Measurements from ENCODE around the gene LRMDA.

LRMDA gene

DNA sequence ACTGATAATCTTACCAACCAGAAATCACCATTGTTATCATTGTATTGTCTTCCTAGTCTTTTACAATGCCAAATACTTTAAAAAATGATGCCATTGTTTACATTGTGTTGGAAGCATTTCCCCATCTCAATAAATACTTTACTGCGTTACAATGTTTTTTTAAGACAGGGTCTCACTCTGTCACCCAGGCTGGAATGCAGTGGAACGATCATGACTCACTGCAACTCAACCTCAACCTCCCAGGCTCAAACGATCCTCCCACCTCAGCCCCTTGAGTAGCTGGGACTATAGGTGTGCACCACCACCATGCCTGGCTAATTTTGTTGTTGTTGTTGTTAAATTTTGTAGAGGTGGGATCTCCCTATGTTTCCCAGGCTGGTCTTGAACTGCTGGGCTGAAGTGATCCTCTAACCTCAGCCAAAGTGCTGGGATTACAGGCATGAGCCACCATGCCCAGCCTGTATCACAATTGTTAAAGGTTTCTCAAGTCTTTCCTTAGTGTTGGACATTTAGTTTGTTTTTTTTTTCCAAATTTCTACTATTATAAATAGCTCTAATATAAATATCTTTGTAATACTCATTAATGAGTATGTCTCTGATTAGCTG, 13.5 kb downstream of the LRMDA start:
- Histone ChIP-seq H3K4me2 (ENCODE audit: low read length) (no peak overlapping the region), H2BK15ac (replicated peaks; ENCODE audit: low read depth) (no peak overlapping the region), H3K56ac (ENCODE audit: low read length) (no peak overlapping the region), H3K27ac (ENCODE audit: low read depth, low read length) (no peak overlapping the region), H2BK5ac (ENCODE audit: low read length) (no peak overlapping the region), H3K9ac (ENCODE audit: low read length) (no peak overlapping the region), H3K27me3 (ENCODE audit: insufficient read depth, low read length, poor library complexity) (no peaks in the 10 kb centered on the region), H3K23ac (ENCODE audit: low read length) (no peak overlapping the region), H4K8ac (ENCODE audit: low read depth, low read length) (no peak overlapping the region), H2BK120ac (ENCODE audit: low read depth, low read length) (no peak overlapping the region), H3K4me3 (ENCODE audit: low read length) (no peak overlapping the region), H3K79me1 (ENCODE audit: low read length) (no peaks in the 10 kb centered on the region), H3K79me2 (ENCODE audit: control insufficient read depth, insufficient read depth, low read length) (no peaks in the 10 kb centered on the region), H3K18ac (ENCODE audit: low read length) (no peak overlapping the region), H2AK5ac (ENCODE audit: low read length) (no peak overlapping the region), H3K4ac (ENCODE audit: low read depth, low read length) (no peak overlapping the region), H3K36me3 (ENCODE audit: control insufficient read depth, insufficient read depth, low read length) (no peaks in the 10 kb centered on the region), H3K4me1 (ENCODE audit: control insufficient read depth, low read depth, low read length) (peaks cover 3% of the 10 kb centered on the region), H4K5ac (ENCODE audit: low read length) (no peak overlapping the region)
- WGBS (ENCODE audit: extremely low coverage, insufficient coverage, low lambda C conversion rate) = no CpG with 5 or more reads among the region's 3 CpGs
- DNase-seq = no peak

DNA sequence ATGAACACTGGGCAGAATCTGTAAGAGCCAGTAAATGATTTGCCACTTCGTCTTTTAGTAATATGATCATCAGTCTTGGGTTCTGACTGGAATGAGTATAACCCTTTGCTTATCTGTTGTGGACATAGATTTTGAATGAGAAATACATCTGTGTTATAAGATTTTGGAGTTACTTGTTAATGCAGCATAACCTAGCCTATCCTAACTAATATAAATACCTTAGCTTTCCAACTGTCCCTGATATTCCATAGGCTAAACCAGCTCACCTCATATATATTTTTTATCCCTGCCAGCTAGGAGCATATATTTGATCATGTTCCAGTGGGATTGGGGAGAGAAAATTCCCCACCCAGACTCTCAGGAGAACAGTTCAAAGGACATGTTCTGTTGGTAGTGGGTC, 15.1 kb downstream of the LRMDA start:
- Histone ChIP-seq H2AK5ac (ENCODE audit: low read length) (no peak overlapping the region), H3K4me2 (ENCODE audit: low read length) (no peak overlapping the region), H4K8ac (ENCODE audit: low read depth, low read length) (no peak overlapping the region), H3K4me1 (ENCODE audit: control insufficient read depth, low read depth, low read length) (peaks cover 6% of the 10 kb centered on the region), H3K27ac (ENCODE audit: low read depth, low read length) (no peak overlapping the region), H2BK120ac (ENCODE audit: low read depth, low read length) (no peak overlapping the region), H3K56ac (ENCODE audit: low read length) (no peak overlapping the region), H2BK5ac (ENCODE audit: low read length) (no peak overlapping the region), H3K9ac (ENCODE audit: low read length) (no peak overlapping the region), H3K79me1 (ENCODE audit: low read length) (no peaks in the 10 kb centered on the region), H2BK15ac (replicated peaks; ENCODE audit: low read depth) (no peak overlapping the region), H3K23ac (ENCODE audit: low read length) (no peak overlapping the region), H3K79me2 (ENCODE audit: control insufficient read depth, insufficient read depth, low read length) (no peaks in the 10 kb centered on the region), H3K36me3 (ENCODE audit: control insufficient read depth, insufficient read depth, low read length) (no peaks in the 10 kb centered on the region), H4K5ac (ENCODE audit: low read length) (no peak overlapping the region), H3K4me3 (ENCODE audit: low read length) (no peak overlapping the region), H3K27me3 (ENCODE audit: insufficient read depth, low read length, poor library complexity) (no peaks in the 10 kb centered on the region), H3K18ac (ENCODE audit: low read length) (no peak overlapping the region), H3K4ac (ENCODE audit: low read depth, low read length) (no peak overlapping the region)
- DNase-seq = no peak
- WGBS (ENCODE audit: extremely low coverage, insufficient coverage, low lambda C conversion rate) = no CpG with 5 or more reads among the region's 1 CpG

DNA sequence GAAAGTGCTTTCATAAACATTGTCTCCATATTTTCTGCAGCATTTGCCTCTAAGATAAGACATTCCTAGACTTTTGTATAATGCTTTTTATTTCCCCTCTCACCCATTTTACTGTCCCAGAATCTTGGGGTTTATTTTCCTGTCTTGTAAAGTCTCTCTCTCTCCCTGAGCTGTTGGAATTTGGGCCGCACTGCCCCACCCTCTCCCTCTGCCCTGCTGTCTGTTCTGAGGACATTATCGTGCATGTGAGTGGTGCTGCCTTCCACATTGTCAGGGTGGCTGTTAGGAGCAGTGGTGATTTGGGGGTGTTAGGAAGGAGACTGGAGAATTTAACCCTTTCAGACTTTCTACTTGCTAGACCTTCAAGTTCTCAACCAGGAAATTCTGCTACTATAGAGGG, 16.7 kb downstream of the LRMDA start:
- Histone ChIP-seq H3K23ac (ENCODE audit: low read length) (no peak overlapping the region), H3K79me2 (ENCODE audit: control insufficient read depth, insufficient read depth, low read length) (no peaks in the 10 kb centered on the region), H3K4ac (ENCODE audit: low read depth, low read length) (no peak overlapping the region), H3K4me3 (ENCODE audit: low read length) (no peak overlapping the region), H3K18ac (ENCODE audit: low read length) (no peak overlapping the region), H3K56ac (ENCODE audit: low read length) (no peak overlapping the region), H3K4me2 (ENCODE audit: low read length) (no peak overlapping the region), H2BK5ac (ENCODE audit: low read length) (no peak overlapping the region), H3K36me3 (ENCODE audit: control insufficient read depth, insufficient read depth, low read length) (no peaks in the 10 kb centered on the region), H2AK5ac (ENCODE audit: low read length) (no peak overlapping the region), H2BK120ac (ENCODE audit: low read depth, low read length) (no peak overlapping the region), H3K79me1 (ENCODE audit: low read length) (no peaks in the 10 kb centered on the region), H3K4me1 (ENCODE audit: control insufficient read depth, low read depth, low read length) (peaks cover 10% of the 10 kb centered on the region), H2BK15ac (replicated peaks; ENCODE audit: low read depth) (no peak overlapping the region), H4K5ac (ENCODE audit: low read length) (no peak overlapping the region), H3K27ac (ENCODE audit: low read depth, low read length) (no peak overlapping the region), H4K8ac (ENCODE audit: low read depth, low read length) (no peak overlapping the region), H3K9ac (ENCODE audit: low read length) (no peak overlapping the region), H3K27me3 (ENCODE audit: insufficient read depth, low read length, poor library complexity) (peaks cover 5% of the 10 kb centered on the region)
- no peak for DNase-seq
- WGBS (ENCODE audit: extremely low coverage, insufficient coverage, low lambda C conversion rate) = no CpG with 5 or more reads among the region's 2 CpGs

DNA sequence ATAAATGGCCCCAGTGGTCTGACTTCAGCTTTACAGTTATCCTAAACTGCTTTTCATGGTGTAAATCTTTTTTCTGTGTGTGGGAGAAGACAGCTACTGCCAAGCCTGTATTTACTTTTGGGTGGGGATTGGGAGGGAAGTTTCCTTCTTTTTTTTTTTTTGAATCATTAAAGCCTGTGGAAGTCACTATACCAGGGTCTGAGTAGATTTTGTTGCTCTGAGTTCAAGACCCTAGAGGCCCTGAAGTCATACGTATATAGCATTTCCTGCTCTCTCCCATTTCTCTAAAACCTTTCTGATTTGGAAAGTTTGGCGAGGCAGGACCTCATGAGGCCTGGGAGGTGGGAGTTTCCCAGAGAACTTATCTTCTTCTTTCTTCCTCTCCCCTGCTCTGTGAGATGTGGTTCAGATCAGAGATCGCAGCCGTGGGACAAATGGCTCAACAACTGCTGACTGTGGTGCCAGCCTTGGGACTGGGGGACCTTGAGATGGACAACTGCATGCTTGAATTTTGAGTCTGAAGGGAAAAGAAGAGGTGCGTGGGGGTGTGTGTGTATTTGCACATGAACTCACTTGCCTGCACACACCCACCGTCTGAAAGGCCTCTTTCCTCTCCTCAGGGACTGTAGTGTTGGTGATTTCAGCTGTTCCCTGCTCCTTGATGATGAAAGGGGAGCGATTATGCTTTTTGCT, 18.1 kb downstream of the LRMDA start:
- Histone ChIP-seq H3K4me3 (ENCODE audit: low read length) (no peak overlapping the region), H2BK120ac (ENCODE audit: low read depth, low read length) (no peak overlapping the region), H3K79me2 (ENCODE audit: control insufficient read depth, insufficient read depth, low read length) (no peaks in the 10 kb centered on the region), H3K23ac (ENCODE audit: low read length) (no peak overlapping the region), H3K79me1 (ENCODE audit: low read length) (no peaks in the 10 kb centered on the region), H3K4me1 (ENCODE audit: control insufficient read depth, low read depth, low read length) (peaks cover 10% of the 10 kb centered on the region), H2AK5ac (ENCODE audit: low read length) (no peak overlapping the region), H3K4me2 (ENCODE audit: low read length) (no peak overlapping the region), H4K8ac (ENCODE audit: low read depth, low read length) (no peak overlapping the region), H3K36me3 (ENCODE audit: control insufficient read depth, insufficient read depth, low read length) (no peaks in the 10 kb centered on the region), H2BK15ac (replicated peaks; ENCODE audit: low read depth) (no peak overlapping the region), H3K4ac (ENCODE audit: low read depth, low read length) (no peak overlapping the region), H2BK5ac (ENCODE audit: low read length) (no peak overlapping the region), H3K27ac (ENCODE audit: low read depth, low read length) (no peak overlapping the region), H3K27me3 (ENCODE audit: insufficient read depth, low read length, poor library complexity) (peaks cover 5% of the 10 kb centered on the region), H4K5ac (ENCODE audit: low read length) (no peak overlapping the region), H3K56ac (ENCODE audit: low read length) (no peak overlapping the region), H3K18ac (ENCODE audit: low read length) (no peak overlapping the region), H3K9ac (ENCODE audit: low read length) (no peak overlapping the region)
- WGBS (ENCODE audit: extremely low coverage, insufficient coverage, low lambda C conversion rate) = no CpG with 5 or more reads among the region's 7 CpGs
- DNase-seq = no peak

DNA sequence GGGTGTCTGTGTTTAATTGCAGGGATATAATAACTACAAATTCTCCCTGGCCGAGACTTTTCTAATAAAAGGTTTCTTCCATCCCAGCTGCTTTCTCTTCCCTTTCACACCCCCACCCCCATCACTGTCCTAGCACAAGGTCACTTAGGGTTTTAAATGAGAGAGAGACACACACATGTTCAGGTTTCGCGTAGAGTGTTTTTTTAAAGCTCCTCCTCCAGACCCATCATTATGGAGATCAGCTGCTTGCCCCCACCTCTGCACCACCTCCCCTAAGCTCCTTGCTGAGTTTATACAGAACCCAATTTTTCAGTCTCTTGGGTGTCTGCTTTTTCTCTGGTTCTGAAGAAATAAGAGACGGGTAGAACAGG, 18.6 kb downstream of the LRMDA start:
- Histone ChIP-seq H3K56ac (ENCODE audit: low read length) (no peak overlapping the region), H2AK5ac (ENCODE audit: low read length) (no peak overlapping the region), H3K18ac (ENCODE audit: low read length) (no peak overlapping the region), H3K4me3 (ENCODE audit: low read length) (no peak overlapping the region), H3K4me2 (ENCODE audit: low read length) (no peak overlapping the region), H3K27ac (ENCODE audit: low read depth, low read length) (no peak overlapping the region), H3K79me2 (ENCODE audit: control insufficient read depth, insufficient read depth, low read length) (no peaks in the 10 kb centered on the region), H4K8ac (ENCODE audit: low read depth, low read length) (no peak overlapping the region), H3K4ac (ENCODE audit: low read depth, low read length) (no peak overlapping the region), H2BK15ac (replicated peaks; ENCODE audit: low read depth) (no peak overlapping the region), H3K79me1 (ENCODE audit: low read length) (no peaks in the 10 kb centered on the region), H2BK120ac (ENCODE audit: low read depth, low read length) (no peak overlapping the region), H3K23ac (ENCODE audit: low read length) (no peak overlapping the region), H3K36me3 (ENCODE audit: control insufficient read depth, insufficient read depth, low read length) (no peaks in the 10 kb centered on the region), H2BK5ac (ENCODE audit: low read length) (no peak overlapping the region), H3K9ac (ENCODE audit: low read length) (no peak overlapping the region), H3K4me1 (ENCODE audit: control insufficient read depth, low read depth, low read length) (peaks cover 10% of the 10 kb centered on the region), H4K5ac (ENCODE audit: low read length) (no peak overlapping the region), H3K27me3 (ENCODE audit: insufficient read depth, low read length, poor library complexity) (peaks cover 5% of the 10 kb centered on the region)
- no peak for DNase-seq
- no CpG with 5 or more reads among the region's 4 CpGs for WGBS (ENCODE audit: extremely low coverage, insufficient coverage, low lambda C conversion rate)
